Measurements from ENCODE around the gene GRAMD1B.

DNA sequence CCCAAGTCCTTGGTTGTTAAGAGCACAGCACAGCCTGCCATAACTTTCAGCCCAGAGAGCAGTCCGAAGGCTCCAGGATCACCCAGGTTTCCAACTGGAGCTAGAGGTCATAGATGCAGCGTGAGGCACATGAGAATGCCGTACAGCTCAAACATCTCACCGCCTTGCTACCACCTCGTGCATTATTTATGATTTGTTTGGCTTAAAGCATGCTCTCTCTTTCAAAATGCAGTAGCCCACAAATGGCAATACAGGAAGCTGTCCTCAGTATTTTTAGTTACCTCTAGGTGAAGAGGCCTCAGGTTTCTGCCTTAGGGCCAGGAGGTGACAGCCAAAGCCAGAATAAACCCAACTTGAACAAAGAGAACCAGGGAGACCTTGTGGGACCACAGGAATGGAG is 210.0 kb downstream of the GRAMD1B start:
- TF ChIP-seq, protein P1, sequence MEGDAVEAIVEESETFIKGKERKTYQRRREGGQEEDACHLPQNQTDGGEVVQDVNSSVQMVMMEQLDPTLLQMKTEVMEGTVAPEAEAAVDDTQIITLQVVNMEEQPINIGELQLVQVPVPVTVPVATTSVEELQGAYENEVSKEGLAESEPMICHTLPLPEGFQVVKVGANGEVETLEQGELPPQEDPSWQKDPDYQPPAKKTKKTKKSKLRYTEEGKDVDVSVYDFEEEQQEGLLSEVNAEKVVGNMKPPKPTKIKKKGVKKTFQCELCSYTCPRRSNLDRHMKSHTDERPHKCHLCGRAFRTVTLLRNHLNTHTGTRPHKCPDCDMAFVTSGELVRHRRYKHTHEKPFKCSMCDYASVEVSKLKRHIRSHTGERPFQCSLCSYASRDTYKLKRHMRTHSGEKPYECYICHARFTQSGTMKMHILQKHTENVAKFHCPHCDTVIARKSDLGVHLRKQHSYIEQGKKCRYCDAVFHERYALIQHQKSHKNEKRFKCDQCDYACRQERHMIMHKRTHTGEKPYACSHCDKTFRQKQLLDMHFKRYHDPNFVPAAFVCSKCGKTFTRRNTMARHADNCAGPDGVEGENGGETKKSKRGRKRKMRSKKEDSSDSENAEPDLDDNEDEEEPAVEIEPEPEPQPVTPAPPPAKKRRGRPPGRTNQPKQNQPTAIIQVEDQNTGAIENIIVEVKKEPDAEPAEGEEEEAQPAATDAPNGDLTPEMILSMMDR (conservative IDR thresholded peaks at IDR 0.05; ENCODE audit: low read length), result no peak
- no peak for TF ChIP-seq EZH2phosphoT487 (IDR thresholded peaks at IDR 0.05; ENCODE audit: borderline replicate concordance)

All from Loucy (cell line).